Astrocyte (in vitro differentiated cells and primary cell): ENCODE measurements around the gene ZNF415.

Experiments used
- CTCF ChIP-seq: IDR thresholded peaks from 2 replicates; pipeline ENCODE4 v1.5.1; 2011; ENCODE audit warnings: low read depth, mild to moderate bottlenecking, inconsistent platforms, low read length, moderate library complexity; ENCODE audit not compliant: insufficient read depth
- EZH2 ChIP-seq: IDR thresholded peaks from 2 replicates; pipeline ENCODE4 v1.6.1; 2012; ENCODE audit warnings: mild to moderate bottlenecking, low read length, inconsistent platforms; ENCODE audit not compliant: insufficient read depth

- no peak for TF ChIP-seq CTCF
- no peak for TF ChIP-seq EZH2
These were observed 3.7 kb upstream of the ZNF415 start for GRCh38 chr19:53136432-53136831.
